ENCODE data around the gene HAS3. TPM values are rescaled to one million over a fixed set of nuclear protein-coding genes. Genes with fewer than 3 reads are reported as not detected.
"Not testable (repeated sequence)": the region's sequence is repeated elsewhere in the genome, so short reads cannot be mapped to it uniquely, and the experiment has no call there.

The HAS3 gene
- polyA plus RNA-seq (ENCODE audit: insufficient read length) = 4.2 TPM
- long read RNA-seq, donor 1 = 0 reads
- long read RNA-seq, donor 2 = 0 reads
- long read RNA-seq, donor 3, partial matches to known transcripts = 15 of 23 reads
- long read RNA-seq, donor 3, other reads (novel, unspliced or antisense) = 8 of 23 reads
- long read RNA-seq, donor 4 = 0 reads
- long read RNA-seq, donor 5 = 0 reads
- long read RNA-seq, donor 6 = 0 reads
- long read RNA-seq, donor 7 = 0 reads
- long read RNA-seq, donor 8 = 0 reads

GRCh38 chr16:69105501-69106361 lies at the start of gene HAS3:
Gene HAS3 (plus strand): TSS chr16:69105653. CDS start chr16:69109396, 3,743 bp downstream.
- DNase-seq = no peak

- DNase-seq = no peak
These were observed 49.5 kb upstream of the HAS3 start for GRCh38 chr16:69055980-69056379.

GRCh38 chr16:69056421-69056820 lies 49.0 kb upstream of the HAS3 start:
- DNase-seq = no peak

- DNase-seq = no peak
These were observed 47.8 kb upstream of the HAS3 start for GRCh38 chr16:69057400-69058378.

GRCh38 chr16:69063491-69063890 lies 42.0 kb upstream of the HAS3 start:
- not testable (repeated sequence) for DNase-seq

GRCh38 chr16:69064124-69064763 lies 41.2 kb upstream of the HAS3 start:
- no peak for DNase-seq

- DNase-seq = no peak
These were observed 40.6 kb upstream of the HAS3 start for GRCh38 chr16:69064764-69065313.

- no peak for DNase-seq
These were observed 35.9 kb upstream of the HAS3 start for GRCh38 chr16:69069504-69069903.

GRCh38 chr16:69071036-69071435 lies 34.4 kb upstream of the HAS3 start:
- DNase-seq = no peak

- DNase-seq = no peak
These were observed 32.8 kb upstream of the HAS3 start for GRCh38 chr16:69072640-69072974.

- no peak for DNase-seq
These were observed 32.2 kb upstream of the HAS3 start for GRCh38 chr16:69073181-69073702.

GRCh38 chr16:69077251-69077650 lies 28.2 kb upstream of the HAS3 start:
- no peak for DNase-seq

GRCh38 chr16:69078073-69078472 lies 27.4 kb upstream of the HAS3 start:
- DNase-seq = no peak

GRCh38 chr16:69079697-69080096 lies 25.8 kb upstream of the HAS3 start:
- no peak for DNase-seq

GRCh38 chr16:69083306-69083941 lies 22.0 kb upstream of the HAS3 start:
- no peak for DNase-seq

GRCh38 chr16:69084289-69084688 lies 21.2 kb upstream of the HAS3 start:
- no peak for DNase-seq

- no peak for DNase-seq
These were observed 20.3 kb upstream of the HAS3 start for GRCh38 chr16:69085032-69085695.

- DNase-seq = no peak
These were observed 18.3 kb upstream of the HAS3 start for GRCh38 chr16:69087161-69087581.

- no peak for DNase-seq
These were observed 16.8 kb upstream of the HAS3 start for GRCh38 chr16:69088684-69089083.

Measured in left kidney (tissue), 8 donors.